ENCODE results near the gene MSGN1. TPM values are rescaled to one million over a fixed set of nuclear protein-coding genes. Genes with fewer than 3 reads are reported as not detected.

Gene MSGN1
- total and polyA plus RNA-seq, 4 donors = not detected

DNA sequence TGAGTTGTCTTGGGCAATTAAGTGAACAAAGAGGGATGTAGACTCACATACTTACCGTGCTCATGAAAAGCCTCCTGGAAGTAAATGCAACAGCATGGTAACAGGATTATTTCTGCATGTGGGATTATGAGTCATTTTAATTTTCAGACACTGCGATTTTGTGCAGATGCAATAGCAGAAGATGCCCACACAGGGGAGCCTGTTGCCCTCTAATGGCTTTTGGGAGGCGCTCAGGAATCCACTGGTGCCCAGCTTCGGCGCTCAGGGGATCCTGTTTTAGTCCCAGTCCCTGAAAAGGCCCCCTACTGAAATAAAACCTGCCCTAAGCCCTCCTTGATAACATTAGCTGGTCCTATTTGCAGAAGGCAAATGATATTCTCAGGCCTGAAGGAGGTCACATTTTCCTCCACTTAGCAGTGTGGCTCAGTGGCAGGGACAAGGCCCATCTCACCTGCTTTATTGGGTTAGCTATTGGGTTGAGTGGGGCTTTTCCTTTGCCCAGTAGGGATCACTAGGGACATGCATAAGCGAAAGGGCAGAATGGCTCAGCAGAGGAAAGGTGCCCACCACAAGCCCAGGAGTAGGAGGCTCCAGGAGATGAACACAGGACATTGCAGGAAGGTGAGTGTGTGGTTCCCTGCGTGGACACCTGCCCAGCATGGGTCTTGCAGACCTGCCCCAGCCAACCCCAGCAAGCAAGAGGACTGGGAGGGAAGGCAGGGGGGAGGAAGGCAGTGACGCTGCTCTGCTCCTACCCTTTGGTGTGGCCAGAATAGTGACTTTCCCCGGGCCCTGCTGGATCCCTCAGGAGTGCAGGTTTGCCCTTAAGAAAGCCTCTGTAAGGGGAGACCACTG, 35.7 kb downstream of the MSGN1 start:
- peak; percentile 76 for ATAC-seq (ENCODE audit: low FRiP score)
- H3K4me1 ChIP-seq (ENCODE audit: control insufficient read depth in 1 of 2, insufficient read depth in 2 of 2, low read length in 2 of 2) = no peaks in the 10 kb centered on the region
- no peak overlapping the region for H3K4me3 ChIP-seq (ENCODE audit: low read length in 2 of 2)
- no peaks in the 10 kb centered on the region for H3K36me3 ChIP-seq (ENCODE audit: control insufficient read depth in 1 of 2, insufficient read depth in 2 of 2, low read length in 1 of 2)
- peak; percentile 68 to 79 for DNase-seq
- intact Hi-C loops (cut with DNase I) = loop anchor here (1.0 to 5.0 kb wide), 4 partner anchors 297 to 525 kb away; no protein-coding TSS in a partner anchor
- no peaks in the 10 kb centered on the region for H3K27me3 ChIP-seq (ENCODE audit: control insufficient read depth in 1 of 2, insufficient read depth in 2 of 2, low read length in 1 of 2)
- 41 to 42% methylated on average over 9 of the region's 9 CpGs for WGBS, 2 donors
- H3K27ac ChIP-seq (ENCODE audit: low read depth in 1 of 2, low read length in 2 of 2) = no peak overlapping the region
- H3K9me3 ChIP-seq (ENCODE audit: control insufficient read depth, low read length) = no peaks in the 10 kb centered on the region

DNA sequence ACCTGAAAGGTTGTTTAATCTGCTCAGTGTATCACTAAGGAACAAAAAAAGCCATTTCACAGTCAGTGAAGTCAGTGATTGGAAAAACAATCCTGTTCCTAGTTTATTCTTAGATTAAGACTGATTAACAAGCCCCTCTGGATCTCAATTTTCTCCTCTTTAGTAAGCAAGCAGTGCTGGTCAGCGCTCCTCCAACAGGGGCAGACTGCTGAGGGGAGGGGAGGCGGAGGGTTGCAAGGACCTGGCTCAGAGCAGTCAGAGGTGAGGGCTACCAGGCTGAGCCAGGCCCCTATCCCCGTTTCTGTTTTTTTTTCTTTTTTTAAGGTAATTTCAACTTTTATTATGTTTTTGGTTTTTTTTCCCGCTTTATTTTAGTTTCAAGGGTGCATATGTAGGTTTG, 37.5 kb downstream of the MSGN1 start:
- Histone ChIP-seq H3K4me3 (ENCODE audit: low read length in 2 of 2) (no peak overlapping the region), H3K27ac (ENCODE audit: low read depth in 1 of 2, low read length in 2 of 2) (no peak overlapping the region), H3K4me1 (ENCODE audit: control insufficient read depth in 1 of 2, insufficient read depth in 2 of 2, low read length in 2 of 2) (no peaks in the 10 kb centered on the region), H3K36me3 (ENCODE audit: control insufficient read depth in 1 of 2, insufficient read depth in 2 of 2, low read length in 1 of 2) (no peaks in the 10 kb centered on the region), H3K9me3 (ENCODE audit: control insufficient read depth, low read length) (no peaks in the 10 kb centered on the region), H3K27me3 (ENCODE audit: control insufficient read depth in 1 of 2, insufficient read depth in 2 of 2, low read length in 1 of 2) (no peaks in the 10 kb centered on the region)
- ATAC-seq (ENCODE audit: low FRiP score) (no peak), DNase-seq (no peak)
- WGBS, 2 donors = 59 to 64% methylated on average over 4 of the region's 4 CpGs
- intact Hi-C loops (cut with DNase I) = loop anchor here (2.0 to 5.0 kb wide), 3 partner anchors 295 to 524 kb away; no protein-coding TSS in a partner anchor

DNA sequence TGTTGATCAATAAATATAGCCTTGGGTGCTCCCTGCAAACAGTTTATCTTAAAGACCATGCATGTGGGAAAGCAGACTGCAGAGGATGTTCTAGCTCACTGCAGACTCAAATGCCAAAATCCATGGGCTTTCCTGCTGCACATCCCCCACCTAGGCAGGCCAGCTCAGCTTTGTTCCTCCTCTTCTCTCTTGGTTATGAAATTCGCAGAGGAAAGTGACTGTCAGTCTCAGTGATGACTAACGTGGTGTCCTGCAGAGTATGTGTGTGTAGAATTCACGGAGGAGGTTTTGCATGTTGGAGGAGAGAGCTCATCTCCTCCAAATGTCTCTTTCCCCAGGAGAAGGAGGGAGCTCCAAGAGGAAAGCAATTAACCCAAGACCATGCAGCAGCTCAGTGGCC, 40.8 kb downstream of the MSGN1 start:
- intact Hi-C loops (cut with DNase I) = no loop called here
- 46% methylated on average over 3 of the region's 3 CpGs for WGBS, 2 donors
- Histone ChIP-seq H3K9me3 (ENCODE audit: control insufficient read depth, low read length) (no peaks in the 10 kb centered on the region), H3K27ac (ENCODE audit: low read depth in 1 of 2, low read length in 2 of 2) (no peak overlapping the region), H3K4me1 (ENCODE audit: control insufficient read depth in 1 of 2, insufficient read depth in 2 of 2, low read length in 2 of 2) (no peaks in the 10 kb centered on the region), H3K4me3 (ENCODE audit: low read length in 2 of 2) (no peak overlapping the region), H3K36me3 (ENCODE audit: control insufficient read depth in 1 of 2, insufficient read depth in 2 of 2, low read length in 1 of 2) (no peaks in the 10 kb centered on the region), H3K27me3 (ENCODE audit: control insufficient read depth in 1 of 2, insufficient read depth in 2 of 2, low read length in 1 of 2) (no peaks in the 10 kb centered on the region)
- DNase-seq (no peak), ATAC-seq (ENCODE audit: low FRiP score) (no peak)

DNA sequence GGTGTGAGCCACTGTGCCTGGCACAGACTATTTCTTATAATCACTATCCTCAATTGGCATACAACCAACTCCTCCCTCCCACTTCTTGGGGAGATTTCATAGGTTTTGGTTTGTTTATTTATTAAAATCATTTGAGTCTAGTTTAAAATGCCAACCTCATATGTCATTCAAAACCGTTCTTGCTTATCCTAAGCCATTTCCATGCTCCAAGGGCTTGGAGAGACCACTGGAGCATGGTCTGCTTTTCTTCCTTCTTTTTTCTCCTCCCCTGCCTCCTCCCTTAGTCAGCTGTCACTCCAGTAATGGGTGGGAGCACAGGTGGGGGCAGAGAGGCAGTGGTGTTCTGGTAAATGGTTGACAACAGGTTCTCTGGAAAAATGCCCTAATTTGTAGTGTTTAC, 41.8 kb downstream of the MSGN1 start:
- 64 to 72% methylated on average over 1 of the region's 1 CpG for WGBS, 2 donors

DNA sequence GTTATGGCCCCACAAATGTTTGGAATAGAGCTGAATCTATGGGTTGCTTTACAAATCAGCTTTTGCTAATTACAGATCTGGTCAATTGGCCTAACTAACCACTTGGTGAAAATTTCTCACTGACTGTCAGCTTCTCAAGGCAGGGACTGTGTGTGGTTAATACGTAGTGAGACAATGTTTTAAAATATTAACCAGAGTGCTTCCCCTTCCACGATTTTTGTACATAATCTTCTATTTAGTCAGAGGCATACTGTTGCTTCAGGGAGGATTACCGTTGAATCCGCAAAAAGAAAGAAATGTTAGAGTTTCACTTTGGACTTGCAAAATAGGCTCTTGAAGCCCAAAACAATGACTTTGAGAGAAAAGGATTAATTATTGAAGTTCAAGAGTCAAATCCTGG, 47.3 kb downstream of the MSGN1 start:
- no peak for ATAC-seq (ENCODE audit: low FRiP score)
- Histone ChIP-seq H3K36me3 (ENCODE audit: control insufficient read depth in 1 of 2, insufficient read depth in 2 of 2, low read length in 1 of 2) (no peaks in the 10 kb centered on the region), H3K9me3 (ENCODE audit: control insufficient read depth, low read length) (no peaks in the 10 kb centered on the region), H3K4me3 (ENCODE audit: low read length in 2 of 2) (no peak overlapping the region), H3K27me3 (ENCODE audit: control insufficient read depth in 1 of 2, insufficient read depth in 2 of 2, low read length in 1 of 2) (no peaks in the 10 kb centered on the region), H3K27ac (ENCODE audit: low read depth in 1 of 2, low read length in 2 of 2) (no peak overlapping the region), H3K4me1 (ENCODE audit: control insufficient read depth in 1 of 2, insufficient read depth in 2 of 2, low read length in 2 of 2) (no peaks in the 10 kb centered on the region)
- 61% methylated on average over 4 of the region's 4 CpGs for WGBS, 2 donors
- DNase-seq = no peak
- intact Hi-C loops (cut with DNase I) = no loop called here

More for the DNA sequence above, 41.8 kb downstream of the MSGN1 start:
- Histone ChIP-seq H3K4me1 (ENCODE audit: control insufficient read depth in 1 of 2, insufficient read depth in 2 of 2, low read length in 2 of 2) (no peaks in the 10 kb centered on the region), H3K36me3 (ENCODE audit: control insufficient read depth in 1 of 2, insufficient read depth in 2 of 2, low read length in 1 of 2) (no peaks in the 10 kb centered on the region), H3K9me3 (ENCODE audit: control insufficient read depth, low read length) (no peaks in the 10 kb centered on the region), H3K27me3 (ENCODE audit: control insufficient read depth in 1 of 2, insufficient read depth in 2 of 2, low read length in 1 of 2) (no peaks in the 10 kb centered on the region), H3K4me3 (ENCODE audit: low read length in 2 of 2) (no peak overlapping the region), H3K27ac (ENCODE audit: low read depth in 1 of 2, low read length in 2 of 2) (no peak overlapping the region)
- intact Hi-C loops (cut with DNase I) = no loop called here
- ATAC-seq (ENCODE audit: low FRiP score) (no peak), DNase-seq (no peak)

DNA sequence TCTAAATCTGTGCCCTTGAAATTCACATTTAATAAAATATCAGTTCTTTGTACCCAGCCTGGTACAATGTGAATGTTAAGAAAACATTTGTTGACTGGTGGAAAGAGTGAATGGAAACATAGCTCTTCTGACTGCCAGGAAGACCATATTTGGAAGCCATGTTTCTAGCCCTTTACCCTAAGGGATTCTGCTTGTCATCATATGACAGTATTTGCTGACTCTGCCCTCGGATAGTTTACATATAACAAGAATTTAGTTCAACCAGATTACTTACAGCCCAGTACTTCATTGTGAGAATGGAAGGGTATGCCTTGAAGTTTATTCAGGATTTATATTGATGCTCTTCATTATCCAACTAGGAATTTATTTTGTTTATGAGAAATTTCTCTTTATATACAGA, 48.4 kb downstream of the MSGN1 start:
- DNase-seq (no peak), ATAC-seq (ENCODE audit: low FRiP score) (no peak)
- 16 to 34% methylated on average over 1 of the region's 1 CpG for WGBS, 2 donors
- Histone ChIP-seq H3K27me3 (ENCODE audit: control insufficient read depth in 1 of 2, insufficient read depth in 2 of 2, low read length in 1 of 2) (no peaks in the 10 kb centered on the region), H3K4me3 (ENCODE audit: low read length in 2 of 2) (no peak overlapping the region), H3K9me3 (ENCODE audit: control insufficient read depth, low read length) (no peaks in the 10 kb centered on the region), H3K36me3 (ENCODE audit: control insufficient read depth in 1 of 2, insufficient read depth in 2 of 2, low read length in 1 of 2) (no peaks in the 10 kb centered on the region), H3K4me1 (ENCODE audit: control insufficient read depth in 1 of 2, insufficient read depth in 2 of 2, low read length in 2 of 2) (no peaks in the 10 kb centered on the region), H3K27ac (ENCODE audit: low read depth in 1 of 2, low read length in 2 of 2) (no peak overlapping the region)
- intact Hi-C loops (cut with DNase I) = no loop called here

DNA sequence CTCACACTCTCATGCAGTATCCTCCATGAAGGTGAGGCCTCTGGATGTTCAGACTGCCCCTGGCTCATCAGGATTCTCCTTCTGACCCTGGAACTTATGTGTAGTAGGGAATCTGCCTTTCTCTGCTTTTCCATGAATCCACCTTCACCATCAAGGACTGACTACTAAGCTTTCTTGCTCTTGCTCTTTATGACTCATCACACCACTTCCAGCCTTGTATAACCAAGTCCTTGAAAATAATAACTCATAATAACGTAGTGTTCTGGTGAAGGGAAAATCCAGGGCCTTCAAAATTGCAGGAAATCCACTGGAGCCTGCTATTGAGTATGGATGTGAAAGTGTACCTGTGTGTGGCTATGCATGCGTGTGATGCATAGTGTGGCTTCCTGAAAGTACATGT, 50.9 kb downstream of the MSGN1 start:
- H3K4me3 ChIP-seq (ENCODE audit: low read length in 2 of 2) = no peak overlapping the region
- no peaks in the 10 kb centered on the region for H3K27me3 ChIP-seq (ENCODE audit: control insufficient read depth in 1 of 2, insufficient read depth in 2 of 2, low read length in 1 of 2)
- H3K4me1 ChIP-seq (ENCODE audit: control insufficient read depth in 1 of 2, insufficient read depth in 2 of 2, low read length in 2 of 2) = no peaks in the 10 kb centered on the region
- no peak for DNase-seq
- no peaks in the 10 kb centered on the region for H3K9me3 ChIP-seq (ENCODE audit: control insufficient read depth, low read length)
- no peak for ATAC-seq (ENCODE audit: low FRiP score)
- WGBS, 2 donors = 91 to 94% methylated on average over 2 of the region's 2 CpGs
- H3K36me3 ChIP-seq (ENCODE audit: control insufficient read depth in 1 of 2, insufficient read depth in 2 of 2, low read length in 1 of 2) = no peaks in the 10 kb centered on the region
- H3K27ac ChIP-seq (ENCODE audit: low read depth in 1 of 2, low read length in 2 of 2) = no peak overlapping the region
- intact Hi-C loops (cut with DNase I) = no loop called here

Measured in aorta (tissue), 5 donors.